ENCODE data around the gene ELL2.

GRCh38 chr5:95837492-95837891 is 124.2 kb downstream of the ELL2 start:
- no peak for TF ChIP-seq CTCF (IDR thresholded peaks at IDR 0.05)
- TF ChIP-seq EZH2 (IDR thresholded peaks at IDR 0.05; ENCODE audit: borderline replicate concordance, insufficient read depth, low read depth, low read length, poor library complexity, severe bottlenecking): no peak
